Measurements from ENCODE around the gene SRSF4. TPM values are rescaled to one million over a fixed set of nuclear protein-coding genes. Genes with fewer than 3 reads are reported as not detected.
"Not testable (repeated sequence)": the region's sequence is repeated elsewhere in the genome, so short reads cannot be mapped to it uniquely, and the experiment has no call there.

The SRSF4 gene
- total RNA-seq, 1 donor from 2014 or later: 48.2 TPM

- no peak for DNase-seq (ENCODE audit: low read depth)
- no peak for TF ChIP-seq CTCF (conservative IDR thresholded peaks at IDR 0.05; ENCODE audit: low read depth, low read length)
- no peak overlapping the region for H3K4me3 ChIP-seq (ENCODE audit: low read depth, low read length)
These were observed 41.8 kb upstream of the SRSF4 start for GRCh38 chr1:29223521-29223920.

- no peak for TF ChIP-seq CTCF (conservative IDR thresholded peaks at IDR 0.05; ENCODE audit: low read depth, low read length)
- DNase-seq (ENCODE audit: low read depth): no peak
- H3K4me3 ChIP-seq (ENCODE audit: low read depth, low read length): no peak overlapping the region
These were observed 41.0 kb upstream of the SRSF4 start for GRCh38 chr1:29222686-29223085.

- DNase-seq (ENCODE audit: low read depth); H3K4me3 ChIP-seq (ENCODE audit: low read depth, low read length): not testable (repeated sequence)
These were observed 40.6 kb upstream of the SRSF4 start for GRCh38 chr1:29222260-29222659.

- DNase-seq (ENCODE audit: low read depth): no peak
- no peak for TF ChIP-seq CTCF (conservative IDR thresholded peaks at IDR 0.05; ENCODE audit: low read depth, low read length)
- H3K4me3 ChIP-seq (ENCODE audit: low read depth, low read length): no peak overlapping the region
These were observed 39.6 kb upstream of the SRSF4 start for GRCh38 chr1:29221296-29221695.

GRCh38 chr1:29218223-29218622 lies 36.5 kb upstream of the SRSF4 start:
- H3K4me3 ChIP-seq (ENCODE audit: low read depth, low read length): no peak overlapping the region
- DNase-seq (ENCODE audit: low read depth): no peak
- no peak for TF ChIP-seq CTCF (conservative IDR thresholded peaks at IDR 0.05; ENCODE audit: low read depth, low read length)

- DNase-seq (ENCODE audit: low read depth): no peak
- no peak for TF ChIP-seq CTCF (conservative IDR thresholded peaks at IDR 0.05; ENCODE audit: low read depth, low read length)
- no peak overlapping the region for H3K4me3 ChIP-seq (ENCODE audit: low read depth, low read length)
These were observed 35.9 kb upstream of the SRSF4 start for GRCh38 chr1:29217633-29218032.

- no peak for DNase-seq (ENCODE audit: low read depth)
- TF ChIP-seq CTCF (conservative IDR thresholded peaks at IDR 0.05; ENCODE audit: low read depth, low read length): no peak
- H3K4me3 ChIP-seq (ENCODE audit: low read depth, low read length): no peak overlapping the region
These were observed 31.4 kb upstream of the SRSF4 start for GRCh38 chr1:29213055-29213454.
